Neural cell (in vitro differentiated cells): Measurements from ENCODE around the gene C1orf226. TPM values are rescaled to one million over a fixed set of nuclear protein-coding genes. Genes with fewer than 3 reads are reported as not detected.

Experiments used
- H2AFZ ChIP-seq: fragments of 200-600, 300-800 bp; sonication (generic), shearing (Covaris generic); 2 replicates; pipeline ENCODE4 v1.6.0; 2014; ENCODE audit warnings: low read depth, mild to moderate bottlenecking, antibody characterized with exemption, low read length, moderate library complexity
- H3F3A ChIP-seq: fragments of 200-600 bp; shearing (Covaris generic); 2 replicates; pipeline ENCODE4 v1.6.1; 2016; ENCODE audit warnings: mild to moderate bottlenecking, moderate library complexity, mixed read lengths, antibody characterized with exemption, low read length; ENCODE audit not compliant: insufficient read depth, poor library complexity, severe bottlenecking
- H3K27ac ChIP-seq: fragments of 200-600, 300-800 bp; sonication (generic), shearing (Covaris generic); 2 replicates; pipeline ENCODE4 v1.5.1; 2014; ENCODE audit warnings: mild to moderate bottlenecking, low read length, moderate library complexity
- H3K27me3 ChIP-seq: fragments of 300-800, 200-600 bp; sonication (generic), shearing (Covaris generic); 2 replicates; pipeline ENCODE4 v1.6.0; 2014; ENCODE audit warnings: mild to moderate bottlenecking, low read depth, low read length, moderate library complexity; ENCODE audit not compliant: insufficient read depth
- H3K36me3 ChIP-seq: fragments of 300-800, 200-600 bp; sonication (generic), shearing (Covaris generic); 2 replicates; pipeline ENCODE4 v1.5.1; 2014; ENCODE audit warnings: mild to moderate bottlenecking, antibody characterized with exemption, low read length, moderate library complexity; ENCODE audit not compliant: insufficient read depth
- H3K4me2 ChIP-seq: fragments of 300-800, 200-600 bp; sonication (generic), shearing (Covaris generic); 2 replicates; pipeline ENCODE4 v1.6.0; 2014; ENCODE audit warnings: mild to moderate bottlenecking, low read length
- H3K4me3 ChIP-seq: fragments of 300-800, 200-600 bp; sonication (generic), shearing (Covaris generic); 2 replicates; pipeline ENCODE4 v1.5.1; 2014; ENCODE audit warnings: mild to moderate bottlenecking, low read length, moderate library complexity
- H3K79me2 ChIP-seq: fragments of 200-600 bp; shearing (Covaris generic); replicated peaks from 2 replicates; pipeline ENCODE4 v1.6.0; 2014; ENCODE audit warnings: mild to moderate bottlenecking, low read length, moderate library complexity; ENCODE audit not compliant: insufficient read depth
- H3K9ac ChIP-seq: fragments of 300-800, 200-600 bp; sonication (generic), shearing (Covaris generic); 2 replicates; pipeline ENCODE4 v1.6.1; 2016; ENCODE audit warnings: mild to moderate bottlenecking, low read length, mixed read lengths
- H3K9me2 ChIP-seq: fragments of 200-600 bp; shearing (Covaris generic); 2 replicates; pipeline ENCODE4 v1.6.1; 2016; ENCODE audit warnings: mild to moderate bottlenecking, low read length, mixed read lengths; ENCODE audit not compliant: insufficient read depth
- H3K9me3 ChIP-seq: fragments of 200-600, 300-800 bp; sonication (generic), shearing (Covaris generic); 2 replicates; pipeline ENCODE4 v1.6.1; 2016; ENCODE audit warnings: mild to moderate bottlenecking, mixed run types, low read length, moderate library complexity, mixed read lengths
- H4K20me1 ChIP-seq: fragments of 200-600 bp; shearing (Covaris generic); 2 replicates; pipeline ENCODE4 v1.6.1; 2016; ENCODE audit warnings: mild to moderate bottlenecking, mixed run types; ENCODE audit not compliant: insufficient read depth
- CTCF ChIP-seq: fragments of 450-650 bp; IDR thresholded peaks from 2 replicates; pipeline ENCODE4 v1.5.1; 2014; ENCODE audit warnings: antibody characterized with exemption, mild to moderate bottlenecking, moderate library complexity; ENCODE audit not compliant: poor library complexity, severe bottlenecking
- EP300 ChIP-seq: fragments of 450-650 bp; conservative IDR thresholded peaks from 2 replicates; pipeline ENCODE4 v1.6.1; 2014; ENCODE audit warnings: antibody characterized with exemption, mild to moderate bottlenecking, moderate library complexity; ENCODE audit not compliant: poor library complexity, severe bottlenecking
- EZH2 ChIP-seq: fragments of 200-600, 300-800 bp; shearing (Covaris generic), sonication (generic); IDR thresholded peaks from 2 replicates; pipeline ENCODE4 v1.6.1; 2014; ENCODE audit warnings: antibody characterized with exemption, low read length, borderline replicate concordance, mild to moderate bottlenecking; ENCODE audit not compliant: insufficient read depth, poor library complexity, severe bottlenecking
- MXI1 ChIP-seq: fragments of 450-650 bp; conservative IDR thresholded peaks from 2 replicates; pipeline ENCODE4 v1.6.1; 2014; ENCODE audit warnings: antibody characterized with exemption, mild to moderate bottlenecking; ENCODE audit not compliant: poor library complexity, severe bottlenecking
- POLR2AphosphoS5 ChIP-seq: IDR thresholded peaks from 2 replicates; pipeline ENCODE4 v1.6.1; 2012
- RAD21 ChIP-seq: fragments of 450-650 bp; conservative IDR thresholded peaks from 2 replicates; pipeline ENCODE4 v1.6.1; 2014; ENCODE audit warnings: antibody characterized with exemption, mild to moderate bottlenecking, moderate library complexity
- REST ChIP-seq: IDR thresholded peaks from 2 replicates; pipeline ENCODE4 v1.6.1; 2012; ENCODE audit warnings: borderline replicate concordance
- SMC3 ChIP-seq: fragments of 450-650 bp; conservative IDR thresholded peaks from 2 replicates; pipeline ENCODE4 v1.6.1; 2014; ENCODE audit warnings: antibody characterized with exemption, mild to moderate bottlenecking, moderate library complexity; ENCODE audit not compliant: poor library complexity
- TAF1 ChIP-seq: IDR thresholded peaks from 2 replicates; pipeline ENCODE4 v1.6.1; 2012; ENCODE audit warnings: low read depth
- polyA plus RNA-seq: library from polyadenylated mRNA; depleted of rRNA; stranded (reverse); fragments of >200 nt; gene quantifications from 2 replicates; pipeline ENCODE4 v1.2.3, GENCODE V29; 2014

Gene C1orf226
- polyA plus RNA-seq, 1 donor from 2014 or later, result 6.7 TPM

- H3F3A ChIP-seq, result peaks cover 3% of the 10 kb centered on the region
- TF ChIP-seq REST (no peak), MXI1 (no peak), RAD21 (no peak), EP300 (no peak), SMC3 (no peak), POLR2AphosphoS5 (no peak), CTCF (no peak), TAF1 (no peak), EZH2 (no peak)
- no peaks in the 10 kb centered on the region for H3K79me2 ChIP-seq
- H3K27ac ChIP-seq, result no peak overlapping the region
- no peaks in the 10 kb centered on the region for H3K9me3 ChIP-seq
- H3K4me2 ChIP-seq, result no peak overlapping the region
- peaks cover 8% of the 10 kb centered on the region for H3K36me3 ChIP-seq
- no peak overlapping the region for H2AFZ ChIP-seq
- H3K27me3 ChIP-seq, result no peaks in the 10 kb centered on the region
- no peaks in the 10 kb centered on the region for H4K20me1 ChIP-seq
- H3K9ac ChIP-seq, result no peak overlapping the region
- no peak overlapping the region for H3K4me3 ChIP-seq
- no peaks in the 10 kb centered on the region for H3K9me2 ChIP-seq
These were observed 6.6 kb downstream of the C1orf226 start for GRCh38 chr1:162388083-162388594.

GRCh38 chr1:162388615-162389014, 7.1 kb downstream of the C1orf226 start:
- Histone ChIP-seq H2AFZ (no peak overlapping the region), H3K9me2 (no peaks in the 10 kb centered on the region), H3K9me3 (no peaks in the 10 kb centered on the region), H3K36me3 (peaks cover 5% of the 10 kb centered on the region), H3K27me3 (no peaks in the 10 kb centered on the region), H3K27ac (no peak overlapping the region), H3K4me3 (no peak overlapping the region), H3K9ac (no peak overlapping the region), H4K20me1 (no peaks in the 10 kb centered on the region), H3K79me2 (no peaks in the 10 kb centered on the region), H3K4me2 (no peak overlapping the region), H3F3A (peaks cover 3% of the 10 kb centered on the region)
- TF ChIP-seq EP300, result no peak
